ENCODE results near the gene RNF113B. TPM values are rescaled to one million over a fixed set of nuclear protein-coding genes. Genes with fewer than 3 reads are reported as not detected.

Gene RNF113B
- total and polyA plus RNA-seq, 12 donors, result 0.15 to 0.27 TPM; not detected in 10

DNA sequence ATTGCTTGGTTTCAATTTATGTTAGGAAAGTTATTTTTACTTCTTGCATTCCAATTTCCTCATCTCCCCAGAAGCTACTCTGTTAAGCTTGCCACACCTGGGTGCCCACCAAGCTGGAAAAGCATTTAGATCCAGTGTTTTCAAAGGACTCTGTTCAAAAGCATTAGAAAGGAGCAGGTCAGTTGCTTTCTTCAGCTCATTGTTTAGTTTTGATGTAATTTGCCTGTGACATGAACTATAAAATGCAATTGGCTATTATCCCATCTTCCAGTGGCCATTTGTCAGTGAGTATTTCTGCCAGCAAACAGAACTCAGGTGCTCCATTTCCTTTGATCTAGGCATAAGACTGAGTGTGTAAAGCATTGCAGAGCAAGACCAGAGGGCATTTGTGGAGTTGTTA, 46.7 kb upstream of the RNF113B start:
- no peaks in the 10 kb centered on the region for H3K9me3 ChIP-seq (replicated peaks in 1 of 3)
- H3K4me3 ChIP-seq, result no peak overlapping the region
- H3K4me1 ChIP-seq (replicated peaks in 1 of 2), result peaks cover 9 to 23% of the 10 kb centered on the region in 2 donors
- TF ChIP-seq, protein P1, sequence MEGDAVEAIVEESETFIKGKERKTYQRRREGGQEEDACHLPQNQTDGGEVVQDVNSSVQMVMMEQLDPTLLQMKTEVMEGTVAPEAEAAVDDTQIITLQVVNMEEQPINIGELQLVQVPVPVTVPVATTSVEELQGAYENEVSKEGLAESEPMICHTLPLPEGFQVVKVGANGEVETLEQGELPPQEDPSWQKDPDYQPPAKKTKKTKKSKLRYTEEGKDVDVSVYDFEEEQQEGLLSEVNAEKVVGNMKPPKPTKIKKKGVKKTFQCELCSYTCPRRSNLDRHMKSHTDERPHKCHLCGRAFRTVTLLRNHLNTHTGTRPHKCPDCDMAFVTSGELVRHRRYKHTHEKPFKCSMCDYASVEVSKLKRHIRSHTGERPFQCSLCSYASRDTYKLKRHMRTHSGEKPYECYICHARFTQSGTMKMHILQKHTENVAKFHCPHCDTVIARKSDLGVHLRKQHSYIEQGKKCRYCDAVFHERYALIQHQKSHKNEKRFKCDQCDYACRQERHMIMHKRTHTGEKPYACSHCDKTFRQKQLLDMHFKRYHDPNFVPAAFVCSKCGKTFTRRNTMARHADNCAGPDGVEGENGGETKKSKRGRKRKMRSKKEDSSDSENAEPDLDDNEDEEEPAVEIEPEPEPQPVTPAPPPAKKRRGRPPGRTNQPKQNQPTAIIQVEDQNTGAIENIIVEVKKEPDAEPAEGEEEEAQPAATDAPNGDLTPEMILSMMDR (IDR thresholded peaks at IDR 0.05), result no peak
- TF ChIP-seq POLR2A (IDR thresholded peaks at IDR 0.05), result no peak
- no peak for DNase-seq
- intact Hi-C loops (cut with DNase I), result no loop called here
- no peaks in the 10 kb centered on the region for H3K27me3 ChIP-seq
- no peak overlapping the region for H3K27ac ChIP-seq
- no peaks in the 10 kb centered on the region for H3K36me3 ChIP-seq (replicated peaks in 1 of 2)

DNA sequence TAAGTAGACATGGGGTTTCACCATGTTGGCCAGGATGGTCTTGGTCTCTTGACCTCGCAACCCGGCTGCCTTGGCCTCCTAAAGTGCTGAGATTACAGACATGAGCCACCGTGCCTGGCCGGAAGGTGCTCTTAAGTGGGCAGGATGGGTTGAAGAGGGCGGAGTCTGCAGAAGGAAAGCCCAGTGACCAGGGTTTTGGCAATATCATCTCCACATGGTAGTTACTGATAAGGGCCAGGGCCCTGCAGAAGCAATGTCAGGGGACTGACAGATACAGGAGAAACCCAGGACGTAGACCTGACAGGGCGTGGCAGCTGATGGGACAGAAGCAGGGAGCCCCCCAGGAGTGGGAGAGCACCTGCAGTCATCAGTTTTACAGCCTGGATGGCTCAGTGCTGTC, 45.7 kb upstream of the RNF113B start:
- 80 to 90% (median 83%) methylated on average over 5 to 7 of the region's 7 CpGs for WGBS, 4 donors
- intact Hi-C loops (cut with DNase I), result no loop called here
- no peak overlapping the region for H3K27ac ChIP-seq
- no peak overlapping the region for H3K4me3 ChIP-seq
- DNase-seq, result no peak
- H3K36me3 ChIP-seq (replicated peaks in 1 of 2), result no peaks in the 10 kb centered on the region
- no peaks in the 10 kb centered on the region for H3K9me3 ChIP-seq (replicated peaks in 1 of 3)
- H3K27me3 ChIP-seq, result no peaks in the 10 kb centered on the region
- TF ChIP-seq, protein P1 (IDR thresholded peaks at IDR 0.05), result no peak
- TF ChIP-seq POLR2A (IDR thresholded peaks at IDR 0.05), result no peak
- H3K4me1 ChIP-seq (replicated peaks in 1 of 2), result peaks cover 9 to 22% of the 10 kb centered on the region in 2 donors

DNA sequence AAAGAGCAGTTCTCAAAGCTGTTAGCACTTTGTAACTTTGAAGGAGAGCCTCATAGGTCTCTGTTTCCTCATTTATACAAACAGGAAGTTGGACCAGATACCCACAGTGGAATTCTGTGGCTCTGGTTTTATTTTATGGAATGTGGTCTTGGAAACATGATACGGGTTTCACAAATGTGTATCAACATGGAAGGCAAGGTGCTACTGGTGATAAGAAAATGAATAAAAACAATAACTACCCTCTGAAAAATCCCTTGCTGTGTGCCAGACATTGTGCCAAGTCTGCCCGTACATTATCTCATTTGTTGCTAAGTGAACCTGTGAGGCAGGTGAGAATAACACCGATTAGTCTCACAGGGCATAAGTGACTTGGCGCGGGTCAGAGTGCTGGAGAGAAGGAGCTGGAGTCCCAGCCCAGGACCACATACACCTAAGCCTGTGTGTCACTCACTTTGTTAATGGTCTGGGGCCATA, 45.0 kb upstream of the RNF113B start:
- no peaks in the 10 kb centered on the region for H3K27me3 ChIP-seq
- H3K4me3 ChIP-seq, result no peak overlapping the region
- intact Hi-C loops (cut with DNase I), result no loop called here
- H3K4me1 ChIP-seq (replicated peaks in 1 of 2), result peaks cover 9 to 22% of the 10 kb centered on the region in 2 donors
- TF ChIP-seq, protein P1 (IDR thresholded peaks at IDR 0.05), result no peak
- no peak for TF ChIP-seq POLR2A (IDR thresholded peaks at IDR 0.05)
- H3K36me3 ChIP-seq (replicated peaks in 1 of 2), result no peaks in the 10 kb centered on the region
- WGBS, 4 donors, result 89 to 93% (median 91%) methylated on average over 5 of the region's 5 CpGs
- DNase-seq, result no peak
- no peaks in the 10 kb centered on the region for H3K9me3 ChIP-seq (replicated peaks in 1 of 3)
- no peak overlapping the region for H3K27ac ChIP-seq

DNA sequence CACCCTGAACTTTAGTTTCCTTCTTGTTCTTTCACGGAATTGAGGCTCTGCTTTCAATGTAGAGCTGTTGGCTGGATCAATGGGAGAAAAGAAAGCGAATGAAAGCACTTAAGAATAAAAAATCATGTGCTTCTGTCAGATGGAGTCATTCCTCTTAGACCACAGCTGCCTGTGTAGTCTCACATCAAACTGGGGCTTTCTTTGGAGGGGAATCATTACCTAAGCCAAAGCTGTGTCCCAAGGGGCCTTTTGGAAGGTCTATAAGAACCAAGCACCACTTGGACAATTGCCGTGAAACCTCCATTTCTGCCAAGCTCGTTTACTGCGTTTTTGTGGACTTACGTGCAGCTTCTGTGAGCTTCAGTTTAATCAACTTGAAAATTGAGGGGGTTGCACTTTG, 44.2 kb upstream of the RNF113B start:
- H3K27me3 ChIP-seq, result no peaks in the 10 kb centered on the region
- no peaks in the 10 kb centered on the region for H3K36me3 ChIP-seq (replicated peaks in 1 of 2)
- no peak overlapping the region for H3K27ac ChIP-seq
- TF ChIP-seq, protein P1 (IDR thresholded peaks at IDR 0.05), result no peak
- TF ChIP-seq POLR2A (IDR thresholded peaks at IDR 0.05), result no peak
- DNase-seq, result no peak
- 84 to 88% (median 85%) methylated on average over 6 of the region's 6 CpGs for WGBS, 4 donors
- peaks cover 18 to 29% of the 10 kb centered on the region in 2 donors for H3K4me1 ChIP-seq (replicated peaks in 1 of 2)
- H3K4me3 ChIP-seq, result no peak overlapping the region
- intact Hi-C loops (cut with DNase I), result no loop called here
- H3K9me3 ChIP-seq (replicated peaks in 1 of 3), result no peaks in the 10 kb centered on the region

Measured in adrenal gland (tissue), 12 donors.